Activated naive CD4-positive, alpha-beta T cell treated with anti-CD3 and anti-CD28 coated beads, Interleukin-2, amount 50 U/mL, for 16 hours (primary cell): ENCODE measurements around the gene AGTPBP1.
"Not testable (repeated sequence)": the region's sequence is repeated elsewhere in the genome, so short reads cannot be mapped to it uniquely, and the experiment has no call there.

Source experiments
- DNase-seq: peaks from one replicate; pipeline ENCODE4 v3.0.0-alpha.2; 2020

The AGTPBP1 gene

GRCh38 chr9:85719411-85719810 lies 22.3 kb downstream of the AGTPBP1 start:
- not testable (repeated sequence) for DNase-seq

GRCh38 chr9:85717818-85718217 lies 23.9 kb downstream of the AGTPBP1 start:
- DNase-seq = not testable (repeated sequence)

- DNase-seq = no peak
Measured at GRCh38 chr9:85717220-85717619, 24.5 kb downstream of the AGTPBP1 start.

- no peak for DNase-seq
Measured at GRCh38 chr9:85716031-85716877, 25.5 kb downstream of the AGTPBP1 start.

- DNase-seq = no peak
Measured at GRCh38 chr9:85715587-85715986, 26.2 kb downstream of the AGTPBP1 start.

- no peak for DNase-seq
Measured at GRCh38 chr9:85713897-85714296, 27.9 kb downstream of the AGTPBP1 start.

GRCh38 chr9:85704744-85705143 lies 37.0 kb downstream of the AGTPBP1 start:
- DNase-seq = no peak

GRCh38 chr9:85703398-85703797 lies 38.4 kb downstream of the AGTPBP1 start:
- DNase-seq = no peak

GRCh38 chr9:85702726-85703289 lies 38.9 kb downstream of the AGTPBP1 start:
- no peak for DNase-seq

GRCh38 chr9:85702191-85702590 lies 39.6 kb downstream of the AGTPBP1 start:
- DNase-seq = no peak

GRCh38 chr9:85700330-85700729 lies 41.4 kb downstream of the AGTPBP1 start:
- DNase-seq = no peak

- no peak for DNase-seq
Measured at GRCh38 chr9:85688361-85688760, 53.4 kb downstream of the AGTPBP1 start.

GRCh38 chr9:85685081-85685480 lies 56.7 kb downstream of the AGTPBP1 start:
- DNase-seq = no peak

- no peak for DNase-seq
Measured at GRCh38 chr9:85676790-85677189, 65.0 kb downstream of the AGTPBP1 start.

GRCh38 chr9:85667374-85667773 lies 74.4 kb downstream of the AGTPBP1 start:
- DNase-seq = no peak

GRCh38 chr9:85666086-85666485 lies 75.7 kb downstream of the AGTPBP1 start:
- no peak for DNase-seq

- DNase-seq = no peak
Measured at GRCh38 chr9:85662573-85662972, 79.2 kb downstream of the AGTPBP1 start.

- no peak for DNase-seq
Measured at GRCh38 chr9:85658716-85659115, 83.0 kb downstream of the AGTPBP1 start.

- DNase-seq = no peak
Measured at GRCh38 chr9:85653153-85653552, 88.6 kb downstream of the AGTPBP1 start.

GRCh38 chr9:85647571-85647970 lies 94.2 kb downstream of the AGTPBP1 start:
- DNase-seq = no peak

GRCh38 chr9:85645909-85646627 lies 95.7 kb downstream of the AGTPBP1 start:
- no peak for DNase-seq

- DNase-seq = no peak
Measured at GRCh38 chr9:85640425-85640824, 101.3 kb downstream of the AGTPBP1 start.

GRCh38 chr9:85639675-85640186 lies 102.0 kb downstream of the AGTPBP1 start:
- no peak for DNase-seq

GRCh38 chr9:85631809-85632208 lies 109.9 kb downstream of the AGTPBP1 start:
- DNase-seq = no peak
